Neural progenitor cell (in vitro differentiated cells): ENCODE data around the gene RBKS.

Source experiments
- EZH2phosphoT487 ChIP-seq: fragments of 200-600 bp; sonication (generic); IDR thresholded peaks from 2 replicates; pipeline ENCODE4 v1.6.1; 2017; ENCODE audit warnings: antibody characterized with exemption
- TF ChIP-seq, protein P1 (sequence below): fragments of 200-600 bp; sonication (generic); IDR thresholded peaks from 2 replicates; pipeline ENCODE4 v1.5.1; 2017; ENCODE audit warnings: antibody characterized with exemption, mild to moderate bottlenecking

DNA sequence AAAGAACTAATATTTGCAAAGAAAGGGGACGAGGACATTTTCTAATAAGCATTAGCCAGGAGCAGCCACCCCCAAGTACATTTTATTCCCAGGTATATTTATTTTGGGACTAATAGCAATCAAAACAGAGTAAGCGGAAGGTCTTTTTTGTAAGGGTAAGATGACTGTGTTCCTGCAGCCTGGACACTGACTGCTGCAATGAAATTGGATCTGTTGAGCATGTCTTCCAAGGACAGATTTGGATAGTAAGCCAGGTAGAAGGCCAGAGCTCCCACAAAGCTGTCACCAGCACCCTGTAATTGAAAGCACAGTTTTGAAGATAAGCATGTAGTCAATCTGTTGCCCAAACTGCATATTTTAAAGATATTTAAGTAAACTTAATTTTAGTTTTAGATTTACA, 108.7 kb downstream of the RBKS start:
- TF ChIP-seq, protein P1, sequence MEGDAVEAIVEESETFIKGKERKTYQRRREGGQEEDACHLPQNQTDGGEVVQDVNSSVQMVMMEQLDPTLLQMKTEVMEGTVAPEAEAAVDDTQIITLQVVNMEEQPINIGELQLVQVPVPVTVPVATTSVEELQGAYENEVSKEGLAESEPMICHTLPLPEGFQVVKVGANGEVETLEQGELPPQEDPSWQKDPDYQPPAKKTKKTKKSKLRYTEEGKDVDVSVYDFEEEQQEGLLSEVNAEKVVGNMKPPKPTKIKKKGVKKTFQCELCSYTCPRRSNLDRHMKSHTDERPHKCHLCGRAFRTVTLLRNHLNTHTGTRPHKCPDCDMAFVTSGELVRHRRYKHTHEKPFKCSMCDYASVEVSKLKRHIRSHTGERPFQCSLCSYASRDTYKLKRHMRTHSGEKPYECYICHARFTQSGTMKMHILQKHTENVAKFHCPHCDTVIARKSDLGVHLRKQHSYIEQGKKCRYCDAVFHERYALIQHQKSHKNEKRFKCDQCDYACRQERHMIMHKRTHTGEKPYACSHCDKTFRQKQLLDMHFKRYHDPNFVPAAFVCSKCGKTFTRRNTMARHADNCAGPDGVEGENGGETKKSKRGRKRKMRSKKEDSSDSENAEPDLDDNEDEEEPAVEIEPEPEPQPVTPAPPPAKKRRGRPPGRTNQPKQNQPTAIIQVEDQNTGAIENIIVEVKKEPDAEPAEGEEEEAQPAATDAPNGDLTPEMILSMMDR = no peak
- TF ChIP-seq EZH2phosphoT487 = no peak
